HG02610 (cell line): Measurements from ENCODE around the gene MTPN.

Experiments used
- ATAC-seq: cut with Tn5 transposase; IDR thresholded peaks from one replicate; pipeline ENCODE4 v1.9.1; 2021; ENCODE audit warnings: mild to moderate bottlenecking, moderate library complexity; ENCODE audit not compliant: unreplicated experiment

MTPN gene

GRCh38 chr7:135889823-135890222 is 87.3 kb downstream of the MTPN start:
- ATAC-seq: no peak

- no peak for ATAC-seq
These were observed 88.4 kb downstream of the MTPN start for GRCh38 chr7:135888740-135889139.

GRCh38 chr7:135886345-135887132 is 90.6 kb downstream of the MTPN start:
- no peak for ATAC-seq

- ATAC-seq: no peak
These were observed 92.5 kb downstream of the MTPN start for GRCh38 chr7:135884495-135885232.

GRCh38 chr7:135879233-135879632 is 97.9 kb downstream of the MTPN start:
- ATAC-seq: no peak

- no peak for ATAC-seq
These were observed 98.9 kb downstream of the MTPN start for GRCh38 chr7:135878284-135878683.

- ATAC-seq: peak; percentile 50
These were observed 99.4 kb downstream of the MTPN start for GRCh38 chr7:135877805-135878204.
